HepG2 (cell line): ENCODE data around the gene SEC31B. TPM values are rescaled to one million over a fixed set of nuclear protein-coding genes. Genes with fewer than 3 reads are reported as not detected.

Experiments used
- BRF2 ChIP-seq: sonication (generic); formaldehyde crosslinking; IDR thresholded peaks from 2 replicates; pipeline ENCODE4 v1.8.1; 2022; ENCODE audit warnings: mild to moderate bottlenecking, missing genetic modification reagents
- DMTF1 ChIP-seq: sonication (generic); formaldehyde crosslinking; IDR thresholded peaks from 2 replicates; pipeline ENCODE4 v1.4.0; 2020; ENCODE audit warnings: mild to moderate bottlenecking, missing genetic modification reagents
- HOXA9 ChIP-seq: sonication (generic); formaldehyde crosslinking; IDR thresholded peaks from 2 replicates; pipeline ENCODE4 v1.8.1; 2022; ENCODE audit warnings: missing genetic modification reagents, mild to moderate bottlenecking, moderate library complexity, borderline replicate concordance
- IRF1 ChIP-seq: sonication (generic); formaldehyde crosslinking; IDR thresholded peaks from 2 replicates; pipeline ENCODE4 v1.4.0; 2020; ENCODE audit warnings: low read depth, mild to moderate bottlenecking, missing genetic modification reagents
- NFKBIZ ChIP-seq: IDR thresholded peaks from 2 replicates; pipeline ENCODE4 v1.6.1; 2018; ENCODE audit warnings: missing genetic modification reagents, missing compliant biosample characterization
- PAF1 ChIP-seq: IDR thresholded peaks from 2 replicates; pipeline ENCODE4 v1.6.1; 2016; ENCODE audit warnings: missing genetic modification reagents, missing compliant biosample characterization
- PAWR ChIP-seq: sonication (generic); formaldehyde crosslinking; IDR thresholded peaks from 2 replicates; pipeline ENCODE4 v1.4.0; 2020; ENCODE audit warnings: missing genetic modification reagents, mild to moderate bottlenecking, borderline replicate concordance
- PBX3 ChIP-seq: sonication (generic); formaldehyde crosslinking; IDR thresholded peaks from 2 replicates; pipeline ENCODE4 v1.8.1; 2023; ENCODE audit warnings: missing genetic modification reagents, inconsistent platforms, borderline replicate concordance
- SNAPC5 ChIP-seq: sonication (generic); formaldehyde crosslinking; IDR thresholded peaks from 2 replicates; pipeline ENCODE4 v1.8.1; 2023; ENCODE audit warnings: mild to moderate bottlenecking, missing genetic modification reagents, borderline replicate concordance
- SP2 ChIP-seq: sonication (generic); formaldehyde crosslinking; IDR thresholded peaks from 2 replicates; pipeline ENCODE4 v1.5.1; 2020; ENCODE audit warnings: mild to moderate bottlenecking, missing genetic modification reagents
- SRSF1 ChIP-seq: fragments of 200-400 bp; formaldehyde crosslinking; optimal IDR thresholded peaks from 2 replicates; pipeline ENCODE3; 2017; ENCODE audit warnings: mild to moderate bottlenecking, low read depth, low read length, moderate library complexity
- ZNF160 ChIP-seq: sonication (generic); formaldehyde crosslinking; IDR thresholded peaks from 2 replicates; pipeline ENCODE4 v1.8.0; 2022; ENCODE audit warnings: mild to moderate bottlenecking, inconsistent platforms, missing genetic modification reagents
- ZNF18 ChIP-seq: sonication (generic); formaldehyde crosslinking; IDR thresholded peaks from 2 replicates; pipeline ENCODE4 v1.8.0; 2022; ENCODE audit warnings: mild to moderate bottlenecking, missing genetic modification reagents; ENCODE audit not compliant: insufficient replicate concordance
- ZNF207 ChIP-seq: fragments of 450-650 bp; IDR thresholded peaks from 2 replicates; pipeline ENCODE4 v1.6.1; 2016; ENCODE audit warnings: antibody characterized with exemption, borderline replicate concordance
- ZNF230 ChIP-seq: sonication (generic); formaldehyde crosslinking; IDR thresholded peaks from 2 replicates; pipeline ENCODE4 v1.4.0; 2020; ENCODE audit warnings: mild to moderate bottlenecking, missing genetic modification reagents
- ZNF547 ChIP-seq: sonication (generic); formaldehyde crosslinking; IDR thresholded peaks from 2 replicates; pipeline ENCODE4 v1.5.1; 2020; ENCODE audit warnings: mild to moderate bottlenecking, missing genetic modification reagents
- ZNF562 ChIP-seq: sonication (generic); formaldehyde crosslinking; IDR thresholded peaks from 2 replicates; pipeline ENCODE4 v1.8.0; 2022; ENCODE audit warnings: missing genetic modification reagents, borderline replicate concordance
- ZNF607 ChIP-seq: sonication (generic); formaldehyde crosslinking; IDR thresholded peaks from 2 replicates; pipeline ENCODE4 v1.5.1; 2020; ENCODE audit warnings: missing genetic modification reagents, mild to moderate bottlenecking, borderline replicate concordance
- ZNF710 ChIP-seq: sonication (generic); formaldehyde crosslinking; IDR thresholded peaks from 2 replicates; pipeline ENCODE4 v1.5.0; 2020; ENCODE audit warnings: mild to moderate bottlenecking, missing genetic modification reagents, borderline replicate concordance
- ZSCAN25 ChIP-seq: sonication (generic); formaldehyde crosslinking; IDR thresholded peaks from 2 replicates; pipeline ENCODE4 v1.8.0; 2022; ENCODE audit warnings: mild to moderate bottlenecking, missing genetic modification reagents
- polyA plus RNA-seq, 8 experiments: library from polyadenylated mRNA; depleted of rRNA in 3 of 8; stranded (reverse) in 7 of 8; unstranded in 1 of 8; fragments of >200 nt; fragmentation: Illumina TruSeq in 4 of 8; extraction: Trizol in 4 of 8; gene quantifications; 2 replicates each; pipeline versions ENCODE4 v1.2.1 to v1.2.3, GENCODE V29; 2011 to 2016; ENCODE audit warnings: low read depth in 4 of 8, missing spikeins in 1 of 8, mixed read lengths in 1 of 8; ENCODE audit not compliant: insufficient read depth in 1 of 8
- total RNA-seq, 5 experiments: library from RNA; depleted of rRNA; stranded (reverse); fragments of >200 nt; fragmentation: Illumina TruSeq; extraction: Trizol; gene quantifications; 2 replicates each; pipeline ENCODE4 v1.2.3, GENCODE V29; 2016; ENCODE audit warnings: low read depth in 1 of 5

Gene SEC31B
- total and polyA plus RNA-seq, 2 of the 13 experiments (the other 11 are each of a cell fraction or from before 2014, with no cell fraction given): 2.0 to 8.3 TPM

GRCh38 chr10:100482181-100482833, 37.4 kb downstream of the SEC31B start (continued):
- no peak for TF ChIP-seq ZNF562 (CRISPR knock-in tag)
- TF ChIP-seq ZNF547 (CRISPR knock-in tag): peak; percentile 55; the same call in 1 of the 2 replicates
- TF ChIP-seq BRF2 (CRISPR knock-in tag): no peak
- no peak for TF ChIP-seq PBX3 (CRISPR knock-in tag)
- no peak for TF ChIP-seq DMTF1
- TF ChIP-seq ZNF230 (CRISPR knock-in tag): no peak
- TF ChIP-seq SP2 (CRISPR knock-in tag): no peak
- TF ChIP-seq SNAPC5: 0 out of 2 replicates have a peak, but pooled peaks have one; percentile 31
- 0 out of 2 replicates have a peak, but pooled peaks have one; percentile 21 for TF ChIP-seq ZNF710 (CRISPR knock-in tag)
- TF ChIP-seq ZSCAN25 (CRISPR knock-in tag): no peak
- TF ChIP-seq SRSF1: no peak
- TF ChIP-seq PAF1 (CRISPR knock-in tag): no peak
- TF ChIP-seq ZNF160 (CRISPR knock-in tag): no peak
- TF ChIP-seq HOXA9 (CRISPR knock-in tag): no peak
- no peak for TF ChIP-seq PAWR
- TF ChIP-seq IRF1 (CRISPR knock-in tag): no peak
- no peak for TF ChIP-seq ZNF207
- no peak for TF ChIP-seq NFKBIZ
- TF ChIP-seq ZNF607: no peak
- TF ChIP-seq ZNF18 (CRISPR knock-in tag): no peak
